H1 (cell line): ENCODE data around the gene THRB. TPM values are rescaled to one million over a fixed set of nuclear protein-coding genes. Genes with fewer than 3 reads are reported as not detected.

Experiments
- CTCF ChIA-PET: fragments of 300-600 bp; sonication (Branson Sonifier 250); formaldehyde crosslinking; loops from one replicate; lab custom pipeline; 2021; ENCODE audit not compliant: partially characterized antibody; lab: Charles Lee
- POLR2A ChIA-PET: fragments of 300-600 bp; sonication (Branson Sonifier 250); formaldehyde crosslinking; loops from one replicate; lab custom pipeline; 2021; ENCODE audit warnings: inconsistent platforms; ENCODE audit not compliant: partially characterized antibody; lab: Charles Lee
- DNase-seq, 2 experiments: peaks; one replicate each; pipeline versions ENCODE4 v3.0.0 to v3.0.0-alpha.2; 2010 to 2022; ENCODE audit warnings: low spot score in 2 of 2, low read depth in 1 of 2, mixed read lengths in 1 of 2
- FAIRE-seq: peaks from 2 replicates; lab custom pipeline; 2011; peaks lifted over from hg19 to GRCh38; lab: Jason Lieb, UNC
- H2AFZ ChIP-seq: 2 replicates; pipeline ENCODE4 v1.8.1; 2012; ENCODE audit warnings: low read length, inconsistent platforms
- H2AK5ac ChIP-seq: 2 replicates; pipeline ENCODE4 v1.6.1; 2013; ENCODE audit warnings: low read depth, low read length
- H2BK120ac ChIP-seq: replicated peaks from 2 replicates; pipeline ENCODE3; 2013; ENCODE audit warnings: low read depth, low read length, inconsistent platforms
- H2BK12ac ChIP-seq: 2 replicates; pipeline ENCODE4 v1.6.1; 2013; ENCODE audit warnings: low read depth, low read length
- H2BK15ac ChIP-seq: 2 replicates; pipeline ENCODE4 v1.6.1; 2013; ENCODE audit warnings: low read length
- H2BK20ac ChIP-seq: 2 replicates; pipeline ENCODE4 v1.6.1; 2013; ENCODE audit warnings: low read length
- H2BK5ac ChIP-seq: 2 replicates; pipeline ENCODE4 v1.6.1; 2013; ENCODE audit warnings: low read depth, low read length
- H3K14ac ChIP-seq: 2 replicates; pipeline ENCODE4 v1.6.1; 2013; ENCODE audit warnings: inconsistent platforms; ENCODE audit not compliant: insufficient read length
- H3K18ac ChIP-seq: 2 replicates; pipeline ENCODE4 v1.6.1; 2013; ENCODE audit warnings: low read length; ENCODE audit errors: extremely low read depth
- H3K23ac ChIP-seq: 2 replicates; pipeline ENCODE4 v1.6.1; 2013; ENCODE audit warnings: inconsistent platforms; ENCODE audit not compliant: insufficient read length
- H3K23me2 ChIP-seq: 2 replicates; pipeline ENCODE4 v1.6.1; 2013; ENCODE audit warnings: low read depth, low read length
- H3K27ac ChIP-seq: 2 replicates; pipeline ENCODE4 v1.6.1; 2011; ENCODE audit warnings: low read depth, low read length, inconsistent platforms
- H3K27me3 ChIP-seq, 4 experiments: replicated peaks in 1 of 4; 1 replicate in 1 of 4; 2 replicates in 3 of 4; pipeline versions ENCODE4 v1.6.1 to v1.8.1; 2011 to 2013; ENCODE audit warnings: low read length in 3 of 4, mild to moderate bottlenecking in 3 of 4, inconsistent platforms in 2 of 4, mixed read lengths in 2 of 4, moderate library complexity in 1 of 4; ENCODE audit not compliant: control insufficient read depth in 3 of 4, insufficient read depth in 3 of 4; ENCODE audit errors: extremely low read depth in 1 of 4
- H3K36me3 ChIP-seq, 4 experiments: 2 replicates each; pipeline versions ENCODE4 v1.6.1 to v1.8.1; 2011 to 2013; ENCODE audit warnings: mild to moderate bottlenecking in 4 of 4, low read length in 3 of 4, moderate library complexity in 2 of 4, control low read depth in 1 of 4, inconsistent platforms in 1 of 4; ENCODE audit not compliant: insufficient read depth in 4 of 4, control insufficient read depth in 2 of 4
- H3K4ac ChIP-seq: replicated peaks from 2 replicates; pipeline ENCODE3; 2013; ENCODE audit warnings: low read length, low read depth, mixed read lengths, inconsistent platforms; ENCODE audit not compliant: insufficient read length
- H3K4me1 ChIP-seq, 4 experiments: replicated peaks in 1 of 4; 1 replicate in 1 of 4; 2 replicates in 3 of 4; pipeline versions ENCODE4 v1.6.1 to v1.8.1; 2011 to 2013; ENCODE audit warnings: low read length in 3 of 4, inconsistent platforms in 2 of 4, mixed read lengths in 1 of 4; ENCODE audit not compliant: insufficient read depth in 4 of 4, control insufficient read depth in 3 of 4
- H3K4me2 ChIP-seq, 2 experiments: 2 replicates each; pipeline versions ENCODE4 v1.6.1 to v1.8.1; 2011 to 2013; ENCODE audit warnings: low read depth in 2 of 2, low read length in 2 of 2, control low read depth in 1 of 2, inconsistent platforms in 1 of 2, mild to moderate bottlenecking in 1 of 2; ENCODE audit not compliant: insufficient read depth in 1 of 2
- H3K4me3 ChIP-seq, 4 experiments: fragments of 200-600, 300-600 bp in 1 of 4; sonication (generic), shearing (Covaris generic), sonication (Bioruptor Twin) in 1 of 4; 2 replicates each; pipeline versions ENCODE4 v1.5.1 to v1.8.1; 2011 to 2016; ENCODE audit warnings: low read length in 4 of 4, low read depth in 3 of 4, control low read depth in 2 of 4, inconsistent platforms in 2 of 4, mild to moderate bottlenecking in 2 of 4, mixed read lengths in 1 of 4, moderate library complexity in 1 of 4; ENCODE audit not compliant: insufficient read depth in 2 of 4; ENCODE audit errors: extremely low read depth in 1 of 4
- H3K56ac ChIP-seq: replicated peaks from 2 replicates; pipeline ENCODE3; 2013; ENCODE audit warnings: low read depth, mild to moderate bottlenecking, mixed read lengths, low read length, inconsistent platforms; ENCODE audit not compliant: insufficient read length
- H3K79me1 ChIP-seq: 2 replicates; pipeline ENCODE4 v1.6.1; 2013; ENCODE audit warnings: low read depth, low read length, control low read depth
- H3K79me2 ChIP-seq, 2 experiments: 2 replicates each; pipeline versions ENCODE4 v1.6.1 to v1.8.1; 2012 to 2013; ENCODE audit warnings: low read length in 2 of 2, mild to moderate bottlenecking in 2 of 2, inconsistent platforms in 1 of 2; ENCODE audit not compliant: insufficient read depth in 2 of 2, control insufficient read depth in 1 of 2
- H3K9ac ChIP-seq, 4 experiments: replicated peaks in 1 of 4; 1 replicate in 1 of 4; 2 replicates in 3 of 4; pipeline versions ENCODE4 v1.6.1 to v1.8.1; 2011 to 2013; ENCODE audit warnings: low read depth in 3 of 4, low read length in 3 of 4, control low read depth in 2 of 4, mild to moderate bottlenecking in 2 of 4, moderate library complexity in 2 of 4, inconsistent platforms in 1 of 4; ENCODE audit errors: extremely low read depth in 1 of 4
- H3K9me3 ChIP-seq, 2 experiments: 2 replicates each; pipeline versions ENCODE4 v1.6.1 to v1.8.1; 2012 to 2013; ENCODE audit warnings: mild to moderate bottlenecking in 2 of 2, moderate library complexity in 2 of 2, control low read depth in 1 of 2, inconsistent platforms in 1 of 2, low read depth in 1 of 2, low read length in 1 of 2, mixed read lengths in 1 of 2; ENCODE audit not compliant: insufficient read depth in 2 of 2
- H4K20me1 ChIP-seq, 2 experiments: replicated peaks in 1 of 2; 2 replicates each; pipeline versions ENCODE3 to v1.8.1; 2011 to 2013; ENCODE audit warnings: inconsistent platforms in 2 of 2, low read length in 2 of 2, mild to moderate bottlenecking in 1 of 2; ENCODE audit not compliant: insufficient read depth in 2 of 2, control insufficient read depth in 1 of 2
- H4K5ac ChIP-seq: 2 replicates; pipeline ENCODE4 v1.6.1; 2013; ENCODE audit warnings: low read length, low read depth, mixed read lengths, inconsistent platforms; ENCODE audit not compliant: insufficient read length
- H4K8ac ChIP-seq: 2 replicates; pipeline ENCODE4 v1.8.0; 2013; ENCODE audit warnings: mild to moderate bottlenecking, moderate library complexity, low read length, inconsistent platforms; ENCODE audit not compliant: insufficient read depth; ENCODE audit errors: extremely low read depth
- H4K91ac ChIP-seq: replicated peaks from 2 replicates; pipeline ENCODE3; 2013; ENCODE audit warnings: low read length, mixed read lengths, inconsistent platforms; ENCODE audit not compliant: insufficient read length
- CBX5 ChIP-seq: fragments of 300-800, 300-1000 bp; sonication (generic); IDR thresholded peaks from 2 replicates; pipeline ENCODE4 v1.7.1; 2016; ENCODE audit warnings: antibody characterized with exemption, low read length, low read depth
- CBX8 ChIP-seq: fragments of 300-800, 300-1000 bp; sonication (generic); IDR thresholded peaks from 2 replicates; pipeline ENCODE4 v1.7.1; 2016; ENCODE audit warnings: low read depth, low read length, borderline replicate concordance
- CHD1 ChIP-seq: IDR thresholded peaks from 2 replicates; pipeline ENCODE4 v1.6.1; 2012; ENCODE audit warnings: low read depth, low read length, improper control_type of control experiment
- GABPA ChIP-seq: IDR thresholded peaks from 2 replicates; pipeline ENCODE4 v1.6.1; 2011; ENCODE audit warnings: mild to moderate bottlenecking, low read length, moderate library complexity, borderline replicate concordance; ENCODE audit not compliant: insufficient read depth
- KDM4A ChIP-seq: IDR thresholded peaks from one replicate; pipeline ENCODE4 v1.7.1; 2012; ENCODE audit warnings: low read depth, mild to moderate bottlenecking, moderate library complexity, low read length, inconsistent platforms; ENCODE audit not compliant: severe bottlenecking
- RAD21 ChIP-seq, 2 experiments: IDR thresholded peaks in 1 of 2; conservative IDR thresholded peaks in 1 of 2; 2 replicates each; pipeline ENCODE4 v1.6.1; 2011; ENCODE audit warnings: low read depth in 2 of 2, low read length in 2 of 2, improper control_type of control experiment in 1 of 2, inconsistent platforms in 1 of 2, mild to moderate bottlenecking in 1 of 2, moderate library complexity in 1 of 2
- SIN3A ChIP-seq, 2 experiments: IDR thresholded peaks in 1 of 2; conservative IDR thresholded peaks in 1 of 2; 2 replicates each; pipeline ENCODE4 v1.6.1; 2011 to 2012; ENCODE audit warnings: low read length in 2 of 2, improper control_type of control experiment in 1 of 2, low read depth in 1 of 2, mild to moderate bottlenecking in 1 of 2
- SIRT6 ChIP-seq: IDR thresholded peaks from one replicate; pipeline ENCODE4 v1.7.1; 2012; ENCODE audit warnings: low read length, inconsistent platforms
- SP1 ChIP-seq: IDR thresholded peaks from 2 replicates; pipeline ENCODE4 v1.6.1; 2011; ENCODE audit warnings: low read depth, low read length
- SUZ12 ChIP-seq: fragments of 200-600 bp; sonication (generic); IDR thresholded peaks from 2 replicates; pipeline ENCODE4 v1.6.1; 2012; ENCODE audit warnings: mild to moderate bottlenecking, inconsistent platforms, low read length, moderate library complexity, mixed read lengths
- TEAD4 ChIP-seq: IDR thresholded peaks from 2 replicates; pipeline ENCODE4 v1.6.1; 2012; ENCODE audit warnings: low read depth, low read length, inconsistent platforms, mixed read lengths
- ZNF274 ChIP-seq: IDR thresholded peaks from 2 replicates; pipeline ENCODE4 v1.7.0; 2012; ENCODE audit warnings: low read length, borderline replicate concordance; ENCODE audit errors: extremely low read depth
- WGBS, 2 experiments: shearing (Covaris generic) in 1 of 2; methylation state at CpG; one replicate each; pipeline versions ENCODE4 v1.1.6 to v1.1.7; 2013 to 2015; ENCODE audit warnings: low lambda C conversion rate in 2 of 2, mixed read lengths in 2 of 2, inconsistent platforms in 1 of 2, low coverage in 1 of 2, missing lambda C conversion rate in 1 of 2; ENCODE audit not compliant: insufficient replicate concordance in 2 of 2, insufficient coverage in 1 of 2, insufficient read length in 1 of 2; ENCODE audit errors: extremely low coverage in 1 of 2, missing lambda C conversion rate in 1 of 2; 5-methylcytosine and 5-hydroxymethylcytosine counted together
- polyA plus RNA-seq, 7 experiments: library from polyadenylated mRNA; depleted of rRNA in 3 of 7; stranded (reverse) in 5 of 7; unstranded in 2 of 7; fragments of >200 nt in 5 of 7; fragments of 200-250 nt in 2 of 7; gene quantifications; 1 replicate in 5 of 7; 2 replicates in 1 of 7; 4 replicates in 1 of 7; pipeline versions ENCODE4 v1.2.1 to v1.2.3, GENCODE V29; 2011 to 2013; ENCODE audit warnings: missing spikeins in 2 of 7, mixed read lengths in 2 of 7
- total RNA-seq: library from RNA; stranded (reverse); fragmentation: NEBNext Ultra II Directional; extraction: Animal tissue kit (Norgen Biotek cat#: 25700); gene quantifications from 2 replicates; pipeline ENCODE4 v1.2.1, GENCODE V29; 2021

The THRB gene
- total and polyA plus RNA-seq, 2 of the 8 experiments (the other 6 are each of a cell fraction or from before 2014, with no cell fraction given), result 0.98 to 3.9 TPM

GRCh38 chr3:24399614-24400013 is 95.0 kb downstream of the THRB start:
- no peak overlapping the region for H2BK5ac ChIP-seq
- H3K9me3 ChIP-seq, result no peaks in the 10 kb centered on the region
- no peak overlapping the region for H3K18ac ChIP-seq
- H2AFZ ChIP-seq, result no peak overlapping the region
- no peak overlapping the region for H3K14ac ChIP-seq
- H4K20me1 ChIP-seq, result peaks cover 0 to 2% of the 10 kb centered on the region in 2 experiments
- H3K4me3 ChIP-seq, result no peak overlapping the region
- H3K23ac ChIP-seq, result no peak overlapping the region
- peaks cover 0 to 6% (median 2%) of the 10 kb centered on the region in 4 experiments; a peak in 4 of 7 replicates for H3K27me3 ChIP-seq
- ChIA-PET POLR2A (no interaction called here), CTCF (interaction anchor here (0.8 kb wide), 1 partner anchor 9 kb away, joined by 3 read pairs; no protein-coding TSS in a partner anchor)
- no peak for FAIRE-seq
- H3K79me2 ChIP-seq, result no peaks in the 10 kb centered on the region
- no peak overlapping the region for H3K56ac ChIP-seq
- no peak overlapping the region for H2BK15ac ChIP-seq
- H4K91ac ChIP-seq, result no peak overlapping the region
- H4K8ac ChIP-seq, result no peak overlapping the region
- H2BK120ac ChIP-seq, result no peak overlapping the region
- H3K23me2 ChIP-seq, result no peaks in the 10 kb centered on the region
- no peak overlapping the region for H2BK12ac ChIP-seq
- no peaks in the 10 kb centered on the region for H3K36me3 ChIP-seq
- no peak overlapping the region for H3K9ac ChIP-seq
- H3K79me1 ChIP-seq, result no peaks in the 10 kb centered on the region
- H3K27ac ChIP-seq, result no peak overlapping the region
- no peak for DNase-seq
- TF ChIP-seq CHD1 (no peak), SP1 (no peak), GABPA (no peak), SUZ12 (no peak), CBX8 (no peak), CBX5 (no peak), SIRT6 (no peak), SIN3A (conservative IDR thresholded peaks at IDR 0.05 in 1 of 2, IDR thresholded peaks at IDR 0.05 in 1 of 2; ENCODE audit: low read depth in 1 of 2, low read length in 2 of 2) (no peak), RAD21 (IDR thresholded peaks at IDR 0.05 in 1 of 2, conservative IDR thresholded peaks at IDR 0.05 in 1 of 2; ENCODE audit: low read depth in 2 of 2, low read length in 2 of 2) (no peak), KDM4A (no peak), TEAD4 (no peak), ZNF274 (no peak)
- no peak overlapping the region for H2AK5ac ChIP-seq
- H4K5ac ChIP-seq, result no peak overlapping the region
- H2BK20ac ChIP-seq, result no peak overlapping the region
- WGBS, 2 experiments, result 79% methylated on average over 3 of the region's 3 CpGs; no CpG with 5 or more reads in 1 of the 2 experiments
- no peak overlapping the region for H3K4me2 ChIP-seq
- no peak overlapping the region for H3K4ac ChIP-seq
- peaks cover 0 to 3% (median 1%) of the 10 kb centered on the region in 4 experiments; a peak in 3 of 7 replicates for H3K4me1 ChIP-seq
